NCI-H510A treated with DMSO at 0.1 percent for 48 hours (cell line): ENCODE measurements around the gene FAM180B.

Experiments
- DNase-seq: peaks from one replicate; lab custom pipeline; 2025; lab: John Stamatoyannopoulos, UW

FAM180B gene

DNA sequence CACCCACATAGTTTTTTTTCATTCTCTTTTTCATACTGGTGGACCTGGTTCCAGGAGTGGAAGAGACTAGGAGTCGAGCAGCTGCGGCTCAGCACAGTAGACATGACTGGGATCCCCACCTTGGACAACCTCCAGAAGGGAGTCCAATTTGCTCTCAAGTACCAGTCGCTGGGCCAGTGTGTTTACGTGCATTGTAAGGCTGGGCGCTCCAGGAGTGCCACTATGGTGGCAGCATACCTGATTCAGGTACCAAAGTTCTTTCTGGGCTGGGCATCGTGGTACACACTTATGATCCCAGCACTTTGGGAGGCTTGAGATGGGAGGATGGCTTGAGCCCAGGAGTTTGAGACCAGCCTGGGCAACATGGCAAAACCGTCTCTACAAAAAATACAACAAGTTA lies 16.8 kb upstream of the FAM180B start:
- no peak for DNase-seq

- no peak for DNase-seq
These were observed 15.7 kb upstream of the FAM180B start for GRCh38 chr11:47570651-47571356.

DNA sequence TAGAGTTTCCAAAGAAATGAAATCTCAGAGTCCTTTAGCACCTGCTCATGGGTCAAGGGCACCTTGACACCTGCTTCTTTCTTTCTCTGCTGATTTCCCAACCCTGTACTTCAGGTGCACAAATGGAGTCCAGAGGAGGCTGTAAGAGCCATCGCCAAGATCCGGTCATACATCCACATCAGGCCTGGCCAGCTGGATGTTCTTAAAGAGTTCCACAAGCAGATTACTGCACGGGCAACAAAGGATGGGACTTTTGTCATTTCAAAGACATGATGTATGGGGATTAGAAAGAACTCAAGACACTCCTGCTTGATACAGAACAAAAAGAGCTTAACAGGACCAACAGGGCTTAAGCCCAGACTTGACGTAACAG lies 15.1 kb upstream of the FAM180B start:
- DNase-seq: no peak

DNA sequence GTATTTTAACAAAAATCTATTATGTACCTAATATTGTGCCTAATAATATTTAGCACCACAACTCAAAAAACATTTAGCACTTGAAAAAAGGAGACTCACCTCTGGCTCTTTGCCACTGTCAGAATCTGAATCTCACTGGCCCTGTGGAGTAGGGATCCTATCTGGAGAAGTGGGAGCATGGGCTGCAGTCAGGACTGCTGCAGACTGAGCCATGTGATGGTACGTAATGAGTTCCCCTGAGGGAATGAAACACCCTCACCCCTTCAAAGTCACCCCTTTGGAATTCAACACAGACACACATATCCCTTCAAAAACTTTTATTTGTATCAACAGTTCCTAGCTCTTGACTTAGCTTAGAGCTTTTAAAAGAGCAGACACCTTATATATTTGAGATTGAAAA lies 14.6 kb upstream of the FAM180B start:
- no peak for DNase-seq

DNA sequence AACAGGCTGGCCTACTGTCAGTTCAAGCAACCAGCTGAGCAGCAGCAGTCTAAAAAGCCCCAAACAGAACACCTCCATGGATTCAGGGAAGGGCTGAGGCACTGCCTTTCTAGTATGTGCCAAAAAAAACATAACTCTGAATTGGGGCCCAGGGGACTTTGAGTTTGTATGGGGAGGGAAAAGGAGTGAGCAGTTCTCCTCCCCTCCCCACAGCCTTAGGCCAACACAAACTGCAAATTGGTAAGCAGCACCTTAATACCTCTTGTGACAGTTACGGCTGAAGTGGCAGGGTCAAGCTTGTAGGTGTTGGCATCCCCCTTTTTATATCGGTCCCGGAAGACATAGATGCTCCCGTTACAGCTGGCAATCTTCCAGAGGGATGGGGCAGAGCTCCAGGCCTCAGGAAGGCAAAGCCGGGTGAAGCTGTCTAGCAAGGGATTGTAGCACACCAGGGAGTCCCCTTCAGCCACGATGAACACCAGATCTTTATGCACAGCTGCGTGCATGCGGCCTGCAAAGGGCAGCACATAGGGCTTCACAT lies 13.7 kb upstream of the FAM180B start:
- no peak for DNase-seq

DNA sequence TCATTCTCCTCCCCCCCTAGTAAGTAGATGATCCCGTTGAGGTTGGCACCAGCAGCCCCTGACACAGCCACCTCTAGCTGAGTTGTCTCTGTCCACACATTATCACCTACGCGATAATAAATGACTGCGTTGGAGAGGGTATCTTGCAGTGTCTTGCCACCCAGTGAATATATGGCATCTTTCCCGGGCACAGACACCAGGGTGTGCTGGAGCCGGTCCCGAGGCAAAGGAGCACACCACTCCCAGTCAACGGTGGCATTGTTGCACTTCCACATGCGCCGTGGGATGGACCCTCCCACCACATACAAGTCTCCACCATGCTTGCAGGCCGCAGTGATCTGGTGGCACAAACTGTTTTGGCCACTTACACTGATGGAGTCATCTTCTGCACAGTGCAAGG lies 13.2 kb upstream of the FAM180B start:
- no peak for DNase-seq

DNA sequence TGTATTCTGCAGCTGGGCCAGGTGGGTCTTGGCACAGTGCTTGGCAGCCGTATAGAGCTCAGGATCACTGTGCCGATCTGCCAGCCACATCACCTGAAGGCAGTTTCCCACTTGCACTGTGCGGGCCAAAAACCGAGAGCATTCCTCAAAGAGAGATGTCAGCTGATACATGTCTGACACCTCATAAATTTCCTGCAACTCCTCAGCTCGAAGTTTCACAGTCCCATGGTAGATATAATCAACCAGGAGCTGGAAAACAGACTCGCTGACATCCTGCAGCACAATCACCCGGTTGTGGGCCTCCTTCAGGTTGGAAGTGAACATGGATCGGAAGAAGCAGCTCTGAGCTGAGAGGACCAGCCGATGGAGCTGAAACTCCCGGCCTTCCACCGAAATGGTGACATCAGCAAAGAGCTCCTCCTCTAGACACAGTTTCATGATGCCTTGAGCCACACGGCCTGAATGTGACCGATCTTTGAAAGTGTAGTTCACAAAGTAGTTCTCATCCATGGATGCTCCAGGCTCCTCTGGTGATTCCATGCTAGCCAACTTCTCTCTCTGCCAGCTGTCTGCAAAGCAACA lies 8.9 kb upstream of the FAM180B start:
- DNase-seq: no peak

- peak; percentile 59 for DNase-seq
These were observed 7.7 kb upstream of the FAM180B start, which contains the start of the genes KBTBD4 and NDUFS3 for GRCh38 chr11:47578524-47579494. Gene KBTBD4, minus strand, starts transcription at chr11:47578970. Its CDS starts 19 bp downstream, at chr11:47578951. Gene NDUFS3, plus strand, starts transcription at chr11:47579074. Its CDS starts 18 bp downstream, at chr11:47579092.

GRCh38 chr11:47583844-47584243 lies 2.6 kb upstream of the FAM180B start:
- DNase-seq: no peak

- no peak for DNase-seq
These were observed 700 bp downstream of the FAM180B start for GRCh38 chr11:47587039-47587716.

DNA sequence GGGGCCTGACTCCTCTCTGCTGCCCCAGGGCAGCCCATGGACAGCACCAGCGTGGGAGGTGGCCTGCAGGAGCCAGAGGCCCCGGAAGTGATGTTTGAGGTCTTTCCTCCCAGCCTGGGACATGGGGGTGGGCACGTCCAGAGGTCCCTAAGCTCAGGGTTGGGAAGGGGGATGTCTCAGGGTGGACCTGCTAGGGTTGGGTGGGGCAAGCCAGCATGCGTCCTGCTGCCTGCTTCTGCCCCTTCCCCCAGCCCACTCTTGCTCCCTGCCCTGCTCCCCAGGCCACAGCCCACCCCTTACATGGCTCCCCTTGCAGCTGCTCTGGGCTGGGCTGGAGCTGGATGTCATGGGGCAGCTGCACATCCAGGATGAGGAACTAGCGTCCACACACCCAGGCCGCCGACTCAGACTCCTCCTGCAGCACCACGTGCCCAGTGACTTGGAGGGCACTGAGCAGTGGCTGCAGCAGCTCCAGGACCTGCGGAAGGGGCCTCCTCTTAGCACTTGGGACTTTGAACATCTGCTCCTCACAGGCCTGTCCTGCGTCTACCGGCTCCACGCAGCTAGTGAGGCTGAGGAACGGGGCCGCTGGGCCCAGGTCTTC lies 1.3 kb downstream of the FAM180B start:
- DNase-seq: no peak

DNA sequence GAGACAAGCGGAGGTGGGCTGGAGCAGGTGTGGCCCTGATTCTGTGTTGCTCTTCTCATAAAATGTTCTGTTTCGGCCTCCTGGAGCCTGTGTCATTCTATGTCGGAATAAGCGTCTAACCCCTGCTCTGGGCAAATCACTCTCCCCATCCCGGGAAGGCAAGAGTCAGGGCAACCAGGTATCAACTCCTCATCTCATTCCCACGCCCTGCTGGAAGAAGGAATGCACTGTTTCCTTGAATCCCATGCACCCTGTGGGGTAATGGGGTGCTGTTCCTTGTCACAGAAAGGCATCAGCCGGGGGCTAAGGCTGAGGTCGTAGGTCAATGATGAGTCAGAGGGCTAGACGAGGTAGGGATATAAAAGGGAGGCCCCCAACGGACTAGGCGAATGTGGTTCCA lies 2.6 kb downstream of the FAM180B start:
- no peak for DNase-seq

DNA sequence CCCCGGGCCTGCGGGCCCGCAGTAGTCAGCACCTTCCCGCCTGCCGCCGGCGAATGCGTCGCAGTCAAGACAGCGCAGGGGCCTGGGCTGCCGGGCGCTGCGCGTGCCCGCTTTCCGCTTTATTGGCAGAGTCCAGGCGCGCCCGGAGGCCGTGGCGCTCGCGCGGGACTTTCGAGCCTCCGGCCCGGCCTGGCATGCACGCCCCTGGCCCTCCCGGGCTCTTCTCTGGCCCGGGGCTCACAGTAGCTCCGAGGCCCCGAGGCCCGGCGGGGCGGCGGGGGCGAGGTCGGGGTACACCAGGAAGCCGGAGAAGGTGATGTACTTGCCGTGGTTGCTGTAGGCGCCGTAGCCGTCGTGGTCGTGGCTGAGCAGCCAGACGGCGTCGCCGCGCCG lies 3.1 kb downstream of the FAM180B start:
- no peak for DNase-seq

DNA sequence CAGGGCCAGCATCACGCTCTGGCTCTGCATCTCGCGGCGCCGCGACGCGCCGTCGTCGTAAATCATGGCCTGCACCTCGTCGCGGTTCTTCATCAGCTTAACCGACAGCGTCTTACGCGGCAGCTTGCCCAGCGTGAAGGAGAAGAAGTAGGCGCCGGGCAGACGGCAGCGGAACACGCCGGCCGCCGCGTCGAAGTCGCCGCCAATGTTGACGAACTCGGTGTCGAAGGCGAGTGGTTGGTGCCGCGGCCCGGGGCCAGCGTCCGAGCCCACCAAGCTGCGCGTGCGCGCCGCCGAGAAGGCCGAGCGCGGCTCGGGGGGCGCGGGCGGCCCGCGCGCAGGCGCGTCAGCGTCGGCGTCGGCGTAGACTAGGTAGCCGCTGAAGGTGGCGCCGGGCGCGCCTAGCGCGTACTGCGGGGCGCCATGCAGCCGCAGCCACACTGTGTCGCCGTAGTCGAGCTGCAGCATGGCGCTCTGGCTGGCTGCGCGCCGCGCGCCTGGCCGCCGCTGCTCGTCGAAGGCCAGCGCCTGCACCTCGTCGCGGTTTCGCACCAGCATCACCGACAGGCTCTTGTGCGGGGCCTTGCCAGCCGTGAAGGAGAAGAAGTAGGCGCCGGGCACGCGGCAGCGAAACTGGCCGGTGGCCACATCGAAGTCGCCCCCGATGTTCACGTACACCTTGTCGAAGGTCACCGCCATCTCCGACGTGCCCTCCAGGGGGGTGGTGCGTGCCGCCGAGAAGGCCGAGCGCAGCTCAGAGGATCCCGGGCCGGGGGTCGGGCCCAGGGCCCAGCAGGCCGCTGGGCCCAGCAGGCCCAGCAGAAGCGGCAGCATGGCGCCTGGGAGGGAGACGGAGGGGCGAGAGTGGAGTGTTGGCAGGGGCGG lies 3.7 kb downstream of the FAM180B start:
- DNase-seq: no peak

- no peak for DNase-seq
These were observed 5.3 kb downstream of the FAM180B start for GRCh38 chr11:47591764-47592163.

- no peak for DNase-seq
These were observed 5.8 kb downstream of the FAM180B start for GRCh38 chr11:47592251-47592650.

- no peak for DNase-seq
These were observed 6.5 kb downstream of the FAM180B start for GRCh38 chr11:47592970-47593369.

GRCh38 chr11:47593492-47593933 lies 7.0 kb downstream of the FAM180B start:
- DNase-seq: no peak

DNA sequence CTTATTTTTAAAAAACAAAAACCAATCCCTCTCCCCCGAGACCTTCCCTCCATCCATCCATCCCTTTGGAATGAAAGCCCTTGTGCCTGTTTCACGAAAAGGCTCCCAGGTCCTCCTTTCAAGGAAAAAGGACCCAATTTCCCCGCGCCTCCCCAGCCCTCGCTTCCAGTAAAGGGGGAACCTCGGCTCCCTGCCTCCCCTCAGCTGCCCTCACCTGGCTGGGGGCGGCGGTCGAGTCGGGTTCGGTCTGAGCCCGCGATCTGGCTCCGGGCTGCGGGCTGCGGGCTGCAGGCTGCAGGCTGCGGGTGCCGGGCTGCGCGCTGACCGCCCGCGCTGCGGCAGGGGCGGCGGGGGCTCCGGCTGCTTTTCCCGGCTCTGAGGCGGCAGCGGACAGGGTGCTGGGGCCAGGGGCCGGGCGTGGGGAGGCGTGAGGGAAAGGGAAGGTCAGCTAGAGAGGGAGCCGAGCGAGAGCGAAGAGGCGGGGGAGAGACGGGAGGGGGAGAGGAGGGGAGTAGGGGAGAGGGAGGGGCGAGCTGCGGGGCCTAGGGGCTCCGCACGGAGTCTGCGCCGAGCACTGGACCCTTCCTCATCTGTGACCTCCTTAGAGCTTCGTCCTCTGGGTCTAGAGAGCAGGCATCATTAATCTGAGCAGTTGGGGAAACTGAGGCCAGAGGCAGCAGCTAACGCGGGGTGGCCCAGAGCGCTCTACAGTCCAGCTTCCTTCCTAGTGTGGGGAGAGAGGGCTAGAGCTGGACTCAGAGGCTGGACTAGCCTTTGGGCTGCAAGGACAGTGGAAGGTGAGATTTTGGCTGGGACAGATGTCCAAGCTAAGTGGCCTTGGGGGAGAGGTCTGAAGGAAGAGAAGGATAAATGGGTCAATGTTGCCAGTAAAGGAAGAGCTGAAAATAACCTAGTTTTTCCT lies 7.7 kb downstream of the FAM180B start, which contains the start of gene C1QTNF4:
Gene C1QTNF4, minus strand, starts transcription at position 478 of the 922 bp plus-strand sequence. CDS start 3,601 bp downstream, outside the sequence.
- DNase-seq: no peak
